Activated naive CD8-positive, alpha-beta T cell treated with anti-CD3 and anti-CD28 coated beads, Interleukin-2, amount 10 ng/mL, durations not matched to agents 7 days and 5 days (primary cell): ENCODE results near the gene PRKAG2. TPM values are rescaled to one million over a fixed set of nuclear protein-coding genes. Genes with fewer than 3 reads are reported as not detected.

Source experiments
- ATAC-seq: fragments of 150-1000 bp; cut with Tn5 transposase; one replicate; pipeline ENCODE4 v1.10.0; 2021; ENCODE audit warnings: low read depth, moderate library complexity
- POLR2A ChIA-PET: fragments of 350-600 bp; sonication (Branson Sonifier 250); formaldehyde crosslinking; loops from one replicate; lab custom pipeline; 2021; ENCODE audit warnings: antibody characterized with exemption; lab: Charles Lee
- DNase-seq: peaks from one replicate; pipeline ENCODE4 v3.0.0; 2021
- H3K27ac Mint-ChIP-seq: one replicate; pipeline ENCODE4 v1.8.0; 2022; ENCODE audit warnings: mild to moderate bottlenecking, mixed read lengths
- H3K27me3 Mint-ChIP-seq: one replicate; pipeline ENCODE4 v1.8.0; 2022; ENCODE audit warnings: mild to moderate bottlenecking, moderate library complexity, mixed read lengths
- H3K36me3 Mint-ChIP-seq: one replicate; pipeline ENCODE4 v1.8.0; 2021; ENCODE audit warnings: mild to moderate bottlenecking, mixed read lengths
- H3K4me1 Mint-ChIP-seq: one replicate; pipeline ENCODE4 v1.8.0; 2021; ENCODE audit warnings: mixed read lengths
- H3K4me3 Mint-ChIP-seq: one replicate; pipeline ENCODE4 v1.8.0; 2022; ENCODE audit warnings: mild to moderate bottlenecking, moderate library complexity, mixed read lengths
- H3K9me3 Mint-ChIP-seq: one replicate; pipeline ENCODE4 v1.8.0; 2021; ENCODE audit warnings: mixed read lengths
- total RNA-seq, 2 experiments: library from RNA; stranded (reverse); gene quantifications; one replicate each; pipeline ENCODE4 v1.2.3, GENCODE V29; 2021

The PRKAG2 gene
- total RNA-seq, 2 experiments from 2014 or later = 29.0 to 38.9 TPM

DNA sequence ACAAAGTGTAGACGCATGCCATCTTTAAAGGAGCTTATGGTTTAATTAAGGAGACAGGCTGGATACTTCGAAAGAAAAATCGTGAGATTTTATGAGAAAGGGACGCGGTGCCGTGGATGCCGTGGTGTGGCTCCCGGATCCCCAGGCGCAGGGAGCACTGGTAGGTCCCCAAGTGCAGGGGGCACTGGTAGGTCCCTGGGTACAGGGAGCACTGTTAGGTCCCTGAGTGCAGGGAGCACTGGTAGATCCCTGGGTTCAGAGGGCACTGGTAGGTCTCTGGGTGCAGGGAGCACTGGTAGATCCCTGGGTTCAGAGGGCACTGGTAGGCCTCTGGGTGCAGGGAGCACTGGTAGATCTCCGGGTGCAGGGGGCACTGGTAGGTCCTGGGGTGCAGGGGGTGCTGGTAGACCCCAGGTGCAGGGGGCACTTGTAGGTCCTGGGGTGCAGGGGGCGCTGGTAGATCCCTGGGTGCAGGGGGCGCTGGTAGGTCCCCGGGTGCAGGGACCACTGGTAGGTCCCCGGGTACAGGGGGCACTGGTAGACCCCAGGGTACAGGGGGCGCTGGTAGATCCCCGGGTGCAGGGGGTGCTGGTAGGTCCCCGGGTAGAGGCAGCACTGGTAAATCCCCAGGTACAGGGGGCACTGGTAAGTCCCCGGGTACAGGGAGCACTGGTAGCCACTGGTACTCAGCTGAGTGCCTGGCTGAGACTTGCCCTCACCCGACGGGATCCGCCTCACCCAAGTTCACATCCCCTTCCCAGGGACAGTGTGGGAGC lies 14.1 kb downstream of the PRKAG2 start:
- Mint-ChIP-seq H3K27me3 (no peaks in the 10 kb centered on the region), H3K4me3 (no peak overlapping the region), H3K9me3 (no peaks in the 10 kb centered on the region), H3K27ac (no peak overlapping the region), H3K36me3 (no peaks in the 10 kb centered on the region), H3K4me1 (no peaks in the 10 kb centered on the region)
- ATAC-seq (no peak), DNase-seq (no peak)
- POLR2A ChIA-PET = interaction anchor here (2.1 kb wide), 1 partner anchor 14 kb away, joined by 8 read pairs; the partner anchor contains the start of gene PRKAG2

DNA sequence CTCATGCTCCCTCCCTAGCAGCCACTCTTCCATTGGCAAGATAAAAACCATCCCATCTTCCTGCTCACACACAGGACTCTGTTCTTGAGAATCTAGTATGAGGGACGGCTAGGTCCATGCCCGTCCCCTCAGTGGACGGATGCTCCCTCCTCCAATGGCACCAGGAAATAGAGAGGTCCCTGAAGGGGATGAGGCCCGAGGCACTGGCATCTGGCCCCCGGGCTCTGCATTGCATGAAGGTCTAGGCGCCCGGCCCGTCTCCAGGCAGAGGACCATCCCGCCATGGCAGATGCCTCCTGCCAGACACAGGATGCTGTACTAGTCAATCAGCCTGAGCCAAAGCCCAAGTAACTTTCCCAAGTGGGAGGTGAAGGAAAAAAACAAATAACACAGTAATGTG lies 15.0 kb downstream of the PRKAG2 start:
- Mint-ChIP-seq H3K36me3 (no peaks in the 10 kb centered on the region), H3K9me3 (no peaks in the 10 kb centered on the region), H3K27me3 (no peaks in the 10 kb centered on the region), H3K4me3 (no peak overlapping the region), H3K27ac (no peak overlapping the region), H3K4me1 (no peaks in the 10 kb centered on the region)
- POLR2A ChIA-PET = no interaction called here
- no peak for ATAC-seq
- DNase-seq = no peak

- no peak overlapping the region for H3K4me3 Mint-ChIP-seq
- H3K36me3 Mint-ChIP-seq = no peaks in the 10 kb centered on the region
- no peak for ATAC-seq
- no peaks in the 10 kb centered on the region for H3K27me3 Mint-ChIP-seq
- no peak for DNase-seq
- no peaks in the 10 kb centered on the region for H3K9me3 Mint-ChIP-seq
- POLR2A ChIA-PET = no interaction called here
- H3K27ac Mint-ChIP-seq = no peak overlapping the region
- peaks cover 2% of the 10 kb centered on the region for H3K4me1 Mint-ChIP-seq
Measured at GRCh38 chr7:151860771-151861170, 16.1 kb downstream of the PRKAG2 start.

GRCh38 chr7:151859948-151860685 lies 16.8 kb downstream of the PRKAG2 start:
- Mint-ChIP-seq H3K4me3 (no peak overlapping the region), H3K36me3 (no peaks in the 10 kb centered on the region), H3K4me1 (peaks cover 2% of the 10 kb centered on the region), H3K9me3 (no peaks in the 10 kb centered on the region), H3K27ac (no peak overlapping the region), H3K27me3 (no peaks in the 10 kb centered on the region)
- DNase-seq = no peak
- POLR2A ChIA-PET = no interaction called here
- no peak for ATAC-seq

GRCh38 chr7:151859111-151859947 lies 17.6 kb downstream of the PRKAG2 start:
- DNase-seq = no peak
- Mint-ChIP-seq H3K4me1 (peaks cover 2% of the 10 kb centered on the region), H3K27ac (no peak overlapping the region), H3K4me3 (no peak overlapping the region), H3K36me3 (no peaks in the 10 kb centered on the region), H3K27me3 (no peaks in the 10 kb centered on the region), H3K9me3 (no peaks in the 10 kb centered on the region)
- POLR2A ChIA-PET = interaction anchor here (0.5 kb wide), 1 partner anchor 1715 kb away, joined by 4 read pairs; no protein-coding TSS in a partner anchor
- ATAC-seq = no peak

DNA sequence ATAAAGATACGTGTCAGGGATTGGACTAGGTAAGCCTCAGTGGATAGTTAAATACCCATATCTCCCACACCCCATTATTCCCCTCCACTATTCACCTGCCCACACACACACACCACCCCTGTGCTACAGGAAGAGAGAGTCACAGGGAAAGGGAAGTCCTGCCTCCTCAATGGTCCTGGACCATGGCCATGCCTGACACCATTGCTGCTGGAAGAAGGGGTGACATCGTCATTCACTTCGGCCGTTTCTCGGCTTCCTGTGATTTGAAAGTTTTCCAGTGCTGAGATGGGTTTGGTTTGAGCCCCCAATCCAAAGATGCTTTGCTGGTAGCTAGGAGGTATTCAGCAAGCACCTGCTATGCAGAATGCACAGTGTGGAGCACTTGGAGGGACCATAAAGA lies 18.5 kb downstream of the PRKAG2 start:
- POLR2A ChIA-PET = interaction anchor here (1.4 kb wide), 1 partner anchor 19 kb away, joined by 3 read pairs; no protein-coding TSS in a partner anchor
- no peaks in the 10 kb centered on the region for H3K27me3 Mint-ChIP-seq
- DNase-seq = no peak
- no peak overlapping the region for H3K27ac Mint-ChIP-seq
- H3K4me1 Mint-ChIP-seq = peaks cover 4% of the 10 kb centered on the region
- no peaks in the 10 kb centered on the region for H3K36me3 Mint-ChIP-seq
- no peak overlapping the region for H3K4me3 Mint-ChIP-seq
- no peaks in the 10 kb centered on the region for H3K9me3 Mint-ChIP-seq
- ATAC-seq = no peak

DNA sequence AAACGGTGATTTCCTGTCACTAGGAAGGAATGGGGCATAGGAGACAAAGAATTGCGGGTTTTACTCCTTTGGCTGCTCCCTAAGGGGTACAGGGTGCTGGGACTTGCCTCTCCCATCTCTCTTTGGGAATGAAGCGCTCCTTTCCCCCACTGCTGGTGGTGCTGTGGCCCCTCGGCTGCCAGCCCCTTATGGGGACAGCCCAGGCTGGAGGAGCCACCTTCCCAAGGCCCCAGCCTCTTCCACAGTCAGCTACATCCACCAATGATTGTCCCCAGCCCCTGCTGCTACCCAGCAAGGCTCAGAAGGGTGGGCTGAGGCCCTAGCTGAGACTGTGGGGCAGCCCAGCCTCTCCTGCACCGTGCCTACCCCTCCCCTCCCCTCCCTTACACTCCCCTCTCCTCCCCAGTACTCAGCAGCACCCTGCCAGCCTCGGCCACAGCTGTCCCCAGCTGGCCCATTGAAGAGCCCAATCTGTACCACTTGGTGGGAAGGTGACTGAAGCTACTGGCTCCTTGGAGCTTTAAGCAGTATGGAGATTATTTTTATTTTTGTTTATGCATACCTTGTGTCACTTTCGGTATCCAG lies 19.0 kb downstream of the PRKAG2 start:
- H3K4me3 Mint-ChIP-seq = no peak overlapping the region
- DNase-seq (no peak), ATAC-seq (no peak)
- no peaks in the 10 kb centered on the region for H3K36me3 Mint-ChIP-seq
- POLR2A ChIA-PET = interaction anchor here (1.4 kb wide), 1 partner anchor 19 kb away, joined by 3 read pairs; no protein-coding TSS in a partner anchor
- peaks cover 4% of the 10 kb centered on the region for H3K4me1 Mint-ChIP-seq
- H3K27ac Mint-ChIP-seq = no peak overlapping the region
- no peaks in the 10 kb centered on the region for H3K27me3 Mint-ChIP-seq
- H3K9me3 Mint-ChIP-seq = no peaks in the 10 kb centered on the region

- Mint-ChIP-seq H3K4me1 (peaks cover 4% of the 10 kb centered on the region), H3K27me3 (no peaks in the 10 kb centered on the region), H3K27ac (no peak overlapping the region), H3K9me3 (no peaks in the 10 kb centered on the region), H3K4me3 (no peak overlapping the region), H3K36me3 (no peaks in the 10 kb centered on the region)
- POLR2A ChIA-PET = interaction anchor here (1.4 kb wide), 1 partner anchor 18 kb away, joined by 3 read pairs; no protein-coding TSS in a partner anchor
- DNase-seq (no peak), ATAC-seq (no peak)
Measured at GRCh38 chr7:151857412-151857811, 19.5 kb downstream of the PRKAG2 start.

DNA sequence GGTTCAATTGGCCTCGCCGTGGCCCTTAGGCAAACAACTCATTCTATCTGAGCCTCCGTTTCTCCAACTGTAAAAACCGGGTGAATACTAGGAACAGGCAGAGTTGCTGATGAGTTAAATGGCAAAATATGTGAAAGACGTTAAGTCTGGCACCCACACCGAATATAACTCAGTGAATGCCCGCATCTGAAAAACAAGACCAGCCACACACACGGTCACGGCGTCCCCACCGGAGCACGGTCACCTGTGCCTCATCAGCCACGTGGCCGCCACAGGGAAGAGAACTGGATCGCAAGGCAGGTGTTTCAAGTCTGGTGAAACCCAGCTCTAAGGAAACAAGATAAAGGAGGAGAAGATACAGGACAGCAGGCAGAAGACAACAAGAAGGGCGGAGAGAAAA lies 20.4 kb downstream of the PRKAG2 start:
- POLR2A ChIA-PET = interaction anchor here (0.7 kb wide), 1 partner anchor 16 kb away, joined by 4 read pairs; no protein-coding TSS in a partner anchor

DNA sequence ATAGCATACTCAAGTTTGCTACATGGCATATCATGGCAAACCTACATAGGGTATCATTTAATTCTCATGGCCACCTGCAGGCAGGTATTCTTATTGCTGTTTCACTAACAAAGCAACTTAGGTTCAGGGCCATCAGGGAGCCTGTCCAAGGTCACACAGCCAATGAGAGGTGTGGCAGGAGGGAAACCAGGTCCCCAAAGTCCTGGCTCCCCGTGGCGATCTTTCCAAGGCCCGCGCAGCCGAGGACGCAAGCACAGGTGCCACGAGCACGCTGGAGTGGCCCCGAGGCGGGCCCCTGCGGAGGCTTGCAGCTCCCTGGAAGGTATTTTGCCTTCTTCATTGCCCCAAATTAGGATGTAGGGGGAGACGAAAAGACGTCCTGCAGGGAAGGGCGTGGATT lies 20.8 kb downstream of the PRKAG2 start:
- Mint-ChIP-seq H3K36me3 (no peaks in the 10 kb centered on the region), H3K4me3 (no peak overlapping the region), H3K27ac (no peak overlapping the region), H3K27me3 (no peaks in the 10 kb centered on the region), H3K9me3 (no peaks in the 10 kb centered on the region), H3K4me1 (peaks cover 10% of the 10 kb centered on the region)
- no peak for ATAC-seq
- DNase-seq = no peak
- POLR2A ChIA-PET = no interaction called here

More for the DNA sequence above, 20.4 kb downstream of the PRKAG2 start:
- Mint-ChIP-seq H3K4me3 (no peak overlapping the region), H3K27me3 (no peaks in the 10 kb centered on the region), H3K4me1 (peaks cover 7% of the 10 kb centered on the region), H3K36me3 (no peaks in the 10 kb centered on the region), H3K9me3 (no peaks in the 10 kb centered on the region), H3K27ac (no peak overlapping the region)
- DNase-seq = no peak
- no peak for ATAC-seq

GRCh38 chr7:151854720-151855071 lies 22.2 kb downstream of the PRKAG2 start:
- H3K4me1 Mint-ChIP-seq = peaks cover 15% of the 10 kb centered on the region

DNA sequence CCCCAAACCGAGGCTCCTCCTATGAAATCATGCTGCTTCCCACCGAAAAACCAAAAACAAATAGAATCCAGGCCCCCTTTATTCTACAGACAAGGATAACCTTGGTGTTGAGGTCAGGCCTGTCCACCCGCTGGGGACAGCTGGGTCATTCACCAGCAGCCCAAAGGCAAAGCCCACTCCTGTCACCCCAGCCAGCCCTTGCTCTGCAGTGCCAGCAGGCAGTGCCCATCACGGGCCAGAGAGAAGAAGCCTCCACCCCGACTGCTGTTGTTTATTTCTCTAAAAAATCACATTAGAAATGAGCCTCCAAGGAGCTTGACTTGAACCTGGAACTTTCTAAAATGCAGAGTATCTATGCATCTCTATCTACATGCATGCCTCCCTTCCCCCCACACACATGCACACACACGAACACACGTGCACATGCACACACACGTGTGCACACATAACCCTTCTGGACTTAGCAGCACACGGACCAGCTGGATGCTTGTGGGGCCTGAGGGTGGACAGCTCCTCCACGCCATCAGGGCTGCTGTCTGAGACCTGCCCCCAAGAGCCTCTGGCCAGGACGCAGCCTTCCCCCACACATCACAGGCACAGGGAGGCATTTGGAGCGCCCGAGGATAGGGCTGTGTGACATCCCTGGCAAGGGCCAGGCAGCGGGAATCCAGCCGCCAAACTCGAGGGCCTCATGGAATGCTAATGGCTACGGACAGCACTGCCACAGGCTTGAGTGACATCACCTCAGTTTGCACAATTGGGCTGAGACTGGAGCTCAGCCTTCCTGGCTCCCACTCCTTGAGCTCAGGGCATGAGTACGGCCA lies 22.8 kb downstream of the PRKAG2 start:
- POLR2A ChIA-PET = no interaction called here
- DNase-seq = no peak
- Mint-ChIP-seq H3K4me1 (peaks cover 15% of the 10 kb centered on the region), H3K9me3 (no peaks in the 10 kb centered on the region), H3K4me3 (no peak overlapping the region), H3K36me3 (no peaks in the 10 kb centered on the region), H3K27me3 (no peaks in the 10 kb centered on the region), H3K27ac (no peak overlapping the region)
- ATAC-seq = peak; percentile 28

More at GRCh38 chr7:151854720-151855071, 22.2 kb downstream of the PRKAG2 start:
- DNase-seq = no peak
- Mint-ChIP-seq H3K36me3 (no peaks in the 10 kb centered on the region), H3K4me3 (no peak overlapping the region), H3K27me3 (no peaks in the 10 kb centered on the region), H3K27ac (no peak overlapping the region), H3K9me3 (no peaks in the 10 kb centered on the region)
- POLR2A ChIA-PET = no interaction called here
- ATAC-seq = no peak
